Sigmoid colon (tissue), 7 donors: ENCODE results near the gene LATS2. TPM values are rescaled to one million over a fixed set of nuclear protein-coding genes. Genes with fewer than 3 reads are reported as not detected.

ENCODE experiments used
- DNase-seq: peaks from one replicate; pipeline ENCODE4 v3.0.0-alpha.2; 2019
- H3K27ac ChIP-seq, 4 donors: fragments of 200-600 bp; sonication (generic); one replicate each; pipeline ENCODE4 v1.5.1; 2016 to 2019; ENCODE audit warnings: mild to moderate bottlenecking in 1 of 4
- H3K27me3 ChIP-seq, 3 donors: fragments of 200-600 bp; sonication (generic); one replicate each; pipeline ENCODE4 v1.5.1; 2019; ENCODE audit warnings: mild to moderate bottlenecking in 1 of 3
- H3K36me3 ChIP-seq, 4 donors: fragments of 200-600 bp; sonication (generic); one replicate each; pipeline ENCODE4 v1.5.1; 2016 to 2019
- H3K4me1 ChIP-seq, 4 donors: fragments of 200-600 bp; sonication (generic); one replicate each; pipeline ENCODE4 v1.5.1; 2017 to 2019
- H3K4me3 ChIP-seq, 4 donors: fragments of 200-600 bp; sonication (generic); one replicate each; pipeline ENCODE4 v1.5.1; 2017 to 2019; ENCODE audit warnings: mild to moderate bottlenecking in 2 of 4, moderate library complexity in 1 of 4
- H3K9me3 ChIP-seq, 4 donors: fragments of 200-600 bp in 3 of 4; sonication (generic) in 3 of 4; one replicate each; pipeline versions ENCODE4 v1.5.1 to v1.6.1; 2013 to 2019
- EP300 ChIP-seq, 4 donors: sonication (generic); formaldehyde crosslinking; IDR thresholded peaks; one replicate each; pipeline ENCODE4 v1.6.1; 2017; ENCODE audit warnings: antibody characterized with exemption in 4 of 4
- POLR2A ChIP-seq, 2 donors: fragments of 450-650 bp; IDR thresholded peaks; one replicate each; pipeline ENCODE4 v1.6.1; 2016; ENCODE audit warnings: antibody characterized with exemption in 2 of 2, mild to moderate bottlenecking in 2 of 2, moderate library complexity in 2 of 2
- POLR2AphosphoS5 ChIP-seq, 4 donors: sonication (generic); formaldehyde crosslinking; IDR thresholded peaks; one replicate each; pipeline ENCODE4 v1.6.1; 2017; ENCODE audit warnings: antibody characterized with exemption in 4 of 4
- WGBS, 2 donors: extraction: QIAGEN DNeasy Blood & Tissue Kit; methylation state at CpG; one replicate each; pipeline ENCODE4 v1.1.7; 2013; 5-methylcytosine and 5-hydroxymethylcytosine counted together
- intact Hi-C: fragments of 100-400 bp; cut with DNase I; formaldehyde crosslinking; loops from one replicate; pipeline ENCODE4 v1.15.1; 2023
- polyA plus RNA-seq, 3 donors: library from polyadenylated mRNA; stranded (reverse); fragments of 200-250 nt; gene quantifications; one replicate each; pipeline ENCODE4 v1.2.3, GENCODE V29; 2013
- total RNA-seq, 4 donors: library from RNA; depleted of rRNA; stranded (reverse); fragments of >200 nt; gene quantifications; one replicate each; pipeline ENCODE4 v1.1.0, GENCODE V29; 2016
- TF ChIP-seq, protein P1 (sequence below), 4 experiments: fragments of 450-650 bp in 3 of 4; fragments of 200-600 bp in 1 of 4; IDR thresholded peaks; one replicate each; pipeline ENCODE4 v1.5.1; 2016 to 2019; ENCODE audit warnings: antibody characterized with exemption in 4 of 4, mild to moderate bottlenecking in 3 of 4, moderate library complexity in 2 of 4
- donor health status: healthy with polysubstance abuse.
- donor health status: Bipolar disorder and iron deficiency.
- donor health status: healthy.

The LATS2 gene
- 10 to 100 TPM; 21.8 to 45.5 (median 28.2) TPM for total RNA-seq
- 1 to 10 TPM; 3.7 to 4.6 (median 4.2) TPM for polyA plus RNA-seq

GRCh38 chr13:21061029-21061763, at the start of gene LATS2:
Gene LATS2, minus strand, starts transcription at chr13:21061586. Its CDS starts 15,560 bp downstream, at chr13:21046026.
- 1% methylated on average over 96 of the region's 96 CpGs for WGBS, 2 donors

GRCh38 chr13:21109168-21109567, 47.8 kb upstream of the LATS2 start:
- H3K4me1 ChIP-seq = no peaks in the 10 kb centered on the region
- H3K27ac ChIP-seq = no peak overlapping the region
- H3K4me3 ChIP-seq = no peak overlapping the region
- H3K27me3 ChIP-seq = no peaks in the 10 kb centered on the region
- intact Hi-C loops = no loop called here
- 91% methylated on average over 7 of the region's 7 CpGs for whole genome bisulfite sequencing, 2 donors
- peak; percentile 26 for DNase-seq
- no peaks in the 10 kb centered on the region for H3K9me3 ChIP-seq
- TF ChIP-seq EP300 (IDR thresholded peaks at IDR 0.05) (no peak), POLR2A (IDR thresholded peaks at IDR 0.05) (no peak), POLR2AphosphoS5 (IDR thresholded peaks at IDR 0.05) (no peak)
- TF ChIP-seq, protein P1, sequence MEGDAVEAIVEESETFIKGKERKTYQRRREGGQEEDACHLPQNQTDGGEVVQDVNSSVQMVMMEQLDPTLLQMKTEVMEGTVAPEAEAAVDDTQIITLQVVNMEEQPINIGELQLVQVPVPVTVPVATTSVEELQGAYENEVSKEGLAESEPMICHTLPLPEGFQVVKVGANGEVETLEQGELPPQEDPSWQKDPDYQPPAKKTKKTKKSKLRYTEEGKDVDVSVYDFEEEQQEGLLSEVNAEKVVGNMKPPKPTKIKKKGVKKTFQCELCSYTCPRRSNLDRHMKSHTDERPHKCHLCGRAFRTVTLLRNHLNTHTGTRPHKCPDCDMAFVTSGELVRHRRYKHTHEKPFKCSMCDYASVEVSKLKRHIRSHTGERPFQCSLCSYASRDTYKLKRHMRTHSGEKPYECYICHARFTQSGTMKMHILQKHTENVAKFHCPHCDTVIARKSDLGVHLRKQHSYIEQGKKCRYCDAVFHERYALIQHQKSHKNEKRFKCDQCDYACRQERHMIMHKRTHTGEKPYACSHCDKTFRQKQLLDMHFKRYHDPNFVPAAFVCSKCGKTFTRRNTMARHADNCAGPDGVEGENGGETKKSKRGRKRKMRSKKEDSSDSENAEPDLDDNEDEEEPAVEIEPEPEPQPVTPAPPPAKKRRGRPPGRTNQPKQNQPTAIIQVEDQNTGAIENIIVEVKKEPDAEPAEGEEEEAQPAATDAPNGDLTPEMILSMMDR (IDR thresholded peaks at IDR 0.05) = no peak
- no peaks in the 10 kb centered on the region for H3K36me3 ChIP-seq

More at GRCh38 chr13:21061029-21061763, at the start of gene LATS2:
- Histone ChIP-seq H3K27me3 (no peaks in the 10 kb centered on the region), H3K36me3 (no peaks in the 10 kb centered on the region), H3K4me1 (peaks cover 0 to 44% (median 39%) of the 10 kb centered on the region in 4 donors), H3K9me3 (no peaks in the 10 kb centered on the region), H3K27ac (peak within 1 kb of the TSS; percentile 98 to 100 (median 99)), H3K4me3 (peak within 1 kb of the TSS; percentile 86 to 96 (median 89))
- peak in 3 of 4 donors; percentile 8 to 69 (median 65) for TF ChIP-seq EP300 (IDR thresholded peaks at IDR 0.05)
- peak; percentile 93 to 97 (median 96) for TF ChIP-seq POLR2AphosphoS5 (IDR thresholded peaks at IDR 0.05)
- peak; percentile 20 to 89 for TF ChIP-seq POLR2A (IDR thresholded peaks at IDR 0.05)
- TF ChIP-seq, protein P1 (IDR thresholded peaks at IDR 0.05) = peak in 1 of 4 experiments; percentile 33
- intact Hi-C loops = loop anchor here (1.0 to 10.0 kb wide), 3 partner anchors 40 to 246 kb away; no protein-coding TSS in a partner anchor
- peak; percentile 99 for DNase-seq

DNA sequence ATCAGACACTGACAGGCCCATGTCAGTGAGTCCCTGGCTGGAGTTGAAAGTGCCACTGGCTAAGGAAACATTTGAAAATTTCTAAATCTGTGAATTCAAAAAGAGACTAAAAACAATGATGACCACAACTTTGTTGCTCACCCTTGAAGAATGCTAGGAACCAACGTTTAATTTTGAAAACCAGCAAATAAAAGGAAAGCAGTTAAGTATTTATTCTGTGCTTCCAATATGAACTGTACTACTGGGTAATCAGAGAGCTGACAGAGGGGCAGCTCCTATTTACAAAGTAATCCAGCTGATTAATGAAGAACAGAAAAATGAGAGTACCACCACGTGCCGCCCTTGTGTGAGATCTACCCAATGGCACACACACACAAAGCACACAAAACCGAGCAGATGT, 44.7 kb upstream of the LATS2 start:
- Histone ChIP-seq H3K4me3 (no peak overlapping the region), H3K27ac (no peak overlapping the region), H3K4me1 (no peaks in the 10 kb centered on the region), H3K36me3 (no peaks in the 10 kb centered on the region), H3K9me3 (no peaks in the 10 kb centered on the region), H3K27me3 (no peaks in the 10 kb centered on the region)
- no peak for DNase-seq
- intact Hi-C loops = no loop called here
- TF ChIP-seq, protein P1 (IDR thresholded peaks at IDR 0.05) = no peak
- no peak for TF ChIP-seq EP300 (IDR thresholded peaks at IDR 0.05)
- TF ChIP-seq POLR2A (IDR thresholded peaks at IDR 0.05) = no peak
- no peak for TF ChIP-seq POLR2AphosphoS5 (IDR thresholded peaks at IDR 0.05)
- WGBS, 2 donors = 64 to 65% methylated on average over 4 of the region's 4 CpGs

DNA sequence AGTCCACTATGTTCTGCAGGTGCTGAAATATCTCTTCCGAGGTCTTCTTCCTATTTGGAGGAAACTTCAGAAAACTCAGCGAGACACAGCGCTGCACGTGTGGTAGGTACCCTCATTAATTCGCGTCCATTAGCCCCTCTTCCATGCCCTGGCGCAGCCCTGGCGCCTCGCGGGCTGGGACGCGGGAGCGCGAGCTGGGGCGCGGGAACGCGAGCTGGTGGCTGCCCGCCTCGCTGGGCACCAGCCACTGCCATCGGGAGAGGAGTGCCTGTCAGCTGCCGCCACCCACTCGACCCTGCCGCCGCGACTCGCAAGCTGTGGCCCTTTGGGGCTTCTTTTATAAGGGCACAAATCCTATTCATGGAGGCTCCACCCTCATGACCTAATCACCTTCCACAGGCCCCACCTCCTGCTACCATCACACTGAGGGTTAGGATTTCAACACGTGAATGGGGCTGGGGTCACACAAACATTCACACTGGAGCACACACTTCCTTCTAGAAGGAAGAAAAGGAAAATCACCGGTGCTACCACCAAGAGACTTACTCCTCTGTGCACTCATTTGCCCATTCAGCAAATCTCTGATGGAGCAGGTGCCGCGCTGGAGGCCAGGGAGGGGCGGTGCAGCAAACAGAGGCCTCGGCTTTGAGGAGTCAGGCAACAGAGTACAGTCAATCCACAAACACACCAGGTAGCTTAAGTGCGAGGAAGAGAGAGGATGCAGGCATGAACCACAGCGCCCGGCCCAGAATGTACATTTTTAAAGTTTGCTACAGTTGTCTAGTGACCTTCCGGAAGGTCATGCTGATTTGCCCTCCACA, 43.0 kb upstream of the LATS2 start:
- Histone ChIP-seq H3K4me1 (no peaks in the 10 kb centered on the region), H3K27ac (no peak overlapping the region), H3K36me3 (no peaks in the 10 kb centered on the region), H3K27me3 (no peaks in the 10 kb centered on the region), H3K4me3 (no peak overlapping the region), H3K9me3 (no peaks in the 10 kb centered on the region)
- WGBS, 2 donors = 95 to 96% methylated on average over 37 of the region's 37 CpGs
- DNase-seq = no peak
- TF ChIP-seq POLR2AphosphoS5 (IDR thresholded peaks at IDR 0.05) (no peak), EP300 (IDR thresholded peaks at IDR 0.05) (no peak), POLR2A (IDR thresholded peaks at IDR 0.05) (no peak)
- TF ChIP-seq, protein P1 (IDR thresholded peaks at IDR 0.05) = no peak
- intact Hi-C loops = no loop called here
